ENCODE results near the gene METRN. TPM values are rescaled to one million over a fixed set of nuclear protein-coding genes. Genes with fewer than 3 reads are reported as not detected.

METRN gene
- total and polyA plus RNA-seq, 2 donors (not counting 1 experiment from before 2014, with no cell fraction given) = 6.9 to 10.4 TPM

DNA sequence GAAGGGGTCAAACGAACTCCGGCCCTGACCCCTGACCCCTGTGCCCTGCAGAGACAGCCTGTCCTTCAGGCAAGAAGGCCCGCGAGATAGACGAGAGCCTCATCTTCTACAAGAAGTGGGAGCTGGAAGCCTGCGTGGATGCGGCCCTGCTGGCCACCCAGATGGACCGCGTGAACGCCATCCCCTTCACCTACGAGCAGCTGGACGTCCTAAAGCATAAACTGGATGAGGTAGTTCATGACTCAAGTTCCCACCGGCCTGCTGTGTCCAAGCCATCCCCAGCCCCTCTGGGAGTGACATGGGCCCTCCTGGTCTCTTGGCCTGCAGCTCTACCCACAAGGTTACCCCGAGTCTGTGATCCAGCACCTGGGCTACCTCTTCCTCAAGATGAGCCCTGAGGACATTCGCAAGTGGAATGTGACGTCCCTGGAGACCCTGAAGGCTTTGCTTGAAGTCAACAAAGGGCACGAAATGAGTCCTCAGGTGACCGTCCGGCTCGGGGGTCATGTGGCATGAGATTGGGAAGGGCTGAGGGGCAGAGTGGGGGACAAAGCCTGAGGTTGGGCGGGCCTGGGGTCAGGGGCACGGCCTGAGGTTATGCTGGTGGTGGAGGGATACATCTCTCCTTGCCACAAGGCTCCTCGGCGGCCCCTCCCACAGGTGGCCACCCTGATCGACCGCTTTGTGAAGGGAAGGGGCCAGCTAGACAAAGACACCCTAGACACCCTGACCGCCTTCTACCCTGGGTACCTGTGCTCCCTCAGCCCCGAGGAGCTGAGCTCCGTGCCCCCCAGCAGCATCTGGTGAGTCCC is 51.3 kb downstream of the METRN start:
- Histone ChIP-seq H3K9me3 (ENCODE audit: control extremely low read depth in 1 of 3, control insufficient read depth in 2 of 3, insufficient read depth in 1 of 3, low read length in 2 of 3) (no peaks in the 10 kb centered on the region), H3K79me2 (ENCODE audit: control insufficient read depth, insufficient read depth, low read length) (no peaks in the 10 kb centered on the region), H3K9ac (ENCODE audit: low read length) (no peak overlapping the region), H3K27me3 (replicated peaks in 1 of 4; ENCODE audit: control extremely low read depth in 1 of 4, control insufficient read depth in 3 of 4, insufficient read depth in 4 of 4, low read length in 3 of 4) (peaks cover 0 to 10% (median 0%) of the 10 kb centered on the region in 4 experiments), H3K4me2 (replicated peaks; ENCODE audit: low read depth, low read length, poor library complexity, severe bottlenecking) (no peak overlapping the region), H4K20me1 (ENCODE audit: control insufficient read depth, insufficient read depth, low read length, poor library complexity, severe bottlenecking) (no peaks in the 10 kb centered on the region), H3K36me3 (replicated peaks in 1 of 2; ENCODE audit: control extremely low read depth in 1 of 2, control insufficient read depth in 1 of 2, extremely low read depth in 1 of 2, insufficient read depth in 2 of 2, low read length in 1 of 2) (no peaks in the 10 kb centered on the region), H3K27ac (ENCODE audit: low read length in 2 of 2) (no peak overlapping the region), H3K4me1 (ENCODE audit: control insufficient read depth in 2 of 2, insufficient read depth in 2 of 2, low read length in 2 of 2) (peaks cover 0 to 3% of the 10 kb centered on the region in 2 donors), H2AFZ (ENCODE audit: insufficient read depth, low read depth, low read length, poor library complexity, severe bottlenecking) (no peak overlapping the region), H3K4me3 (ENCODE audit: control extremely low read depth in 1 of 5, extremely low read depth in 1 of 5, insufficient read depth in 1 of 5, low read depth in 2 of 5, low read length in 4 of 5) (no peak overlapping the region)
- no peak overlapping the region for H3K27ac Mint-ChIP-seq
- POLR2A ChIA-PET = no interaction called here
- no peak overlapping the region for H3K4me3 Mint-ChIP-seq
- DNase-seq (no peak), ATAC-seq (ENCODE audit: low read depth) (no peak)
- WGBS (ENCODE audit: insufficient coverage) = 93% methylated on average over 21 of the region's 29 CpGs
- no peaks in the 10 kb centered on the region for H3K9me3 Mint-ChIP-seq (ENCODE audit: insufficient read depth)
- intact Hi-C loops (cut with micrococcal nuclease) = no loop called here
- CTCF ChIA-PET = no interaction called here
- H3K27me3 Mint-ChIP-seq = no peaks in the 10 kb centered on the region
- no peak for TF ChIP-seq EZH2 (IDR thresholded peaks at IDR 0.05; ENCODE audit: borderline replicate concordance, insufficient read depth, low read depth, low read length, poor library complexity, severe bottlenecking)
- TF ChIP-seq, protein P1, sequence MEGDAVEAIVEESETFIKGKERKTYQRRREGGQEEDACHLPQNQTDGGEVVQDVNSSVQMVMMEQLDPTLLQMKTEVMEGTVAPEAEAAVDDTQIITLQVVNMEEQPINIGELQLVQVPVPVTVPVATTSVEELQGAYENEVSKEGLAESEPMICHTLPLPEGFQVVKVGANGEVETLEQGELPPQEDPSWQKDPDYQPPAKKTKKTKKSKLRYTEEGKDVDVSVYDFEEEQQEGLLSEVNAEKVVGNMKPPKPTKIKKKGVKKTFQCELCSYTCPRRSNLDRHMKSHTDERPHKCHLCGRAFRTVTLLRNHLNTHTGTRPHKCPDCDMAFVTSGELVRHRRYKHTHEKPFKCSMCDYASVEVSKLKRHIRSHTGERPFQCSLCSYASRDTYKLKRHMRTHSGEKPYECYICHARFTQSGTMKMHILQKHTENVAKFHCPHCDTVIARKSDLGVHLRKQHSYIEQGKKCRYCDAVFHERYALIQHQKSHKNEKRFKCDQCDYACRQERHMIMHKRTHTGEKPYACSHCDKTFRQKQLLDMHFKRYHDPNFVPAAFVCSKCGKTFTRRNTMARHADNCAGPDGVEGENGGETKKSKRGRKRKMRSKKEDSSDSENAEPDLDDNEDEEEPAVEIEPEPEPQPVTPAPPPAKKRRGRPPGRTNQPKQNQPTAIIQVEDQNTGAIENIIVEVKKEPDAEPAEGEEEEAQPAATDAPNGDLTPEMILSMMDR (IDR thresholded peaks at IDR 0.05) = no peak
- no peaks in the 10 kb centered on the region for H3K4me1 Mint-ChIP-seq
